CD14-positive monocyte (primary cell): Measurements from ENCODE around the gene NEUROD4. TPM values are rescaled to one million over a fixed set of nuclear protein-coding genes. Genes with fewer than 3 reads are reported as not detected.

Experiments used
- DNase-seq, 3 donors: peaks; one replicate each; pipeline ENCODE4 v3.0.0-alpha.2; 2011 to 2022
- H2AFZ ChIP-seq: 2 replicates; pipeline ENCODE4 v1.6.0; 2012; ENCODE audit warnings: mild to moderate bottlenecking, low read depth, low read length, inconsistent platforms; ENCODE audit not compliant: insufficient read depth, poor library complexity, severe bottlenecking
- H3K27ac ChIP-seq, 2 donors: 1 replicate in 1 of 2; 2 replicates in 1 of 2; pipeline ENCODE4 v1.5.1; 2012 to 2013; ENCODE audit warnings: low read length in 2 of 2, control low read depth in 1 of 2, inconsistent platforms in 1 of 2, low read depth in 1 of 2, mild to moderate bottlenecking in 1 of 2
- H3K27me3 ChIP-seq, 2 donors: one replicate each; pipeline versions ENCODE4 v1.6.0 to v1.6.1; 2011 to 2013; ENCODE audit warnings: low read length in 2 of 2; ENCODE audit not compliant: control insufficient read depth in 2 of 2, insufficient read depth in 2 of 2
- H3K36me3 ChIP-seq, 2 donors: replicated peaks in 1 of 2; 1 replicate in 1 of 2; 2 replicates in 1 of 2; pipeline versions ENCODE4 v1.5.1 to v1.6.1; 2012 to 2013; ENCODE audit warnings: low read length in 2 of 2, control low read depth in 1 of 2, inconsistent platforms in 1 of 2, mild to moderate bottlenecking in 1 of 2; ENCODE audit not compliant: insufficient read depth in 2 of 2, control insufficient read depth in 1 of 2
- H3K4me1 ChIP-seq, 2 donors: 1 replicate in 1 of 2; 2 replicates in 1 of 2; pipeline versions ENCODE4 v1.5.1 to v1.6.1; 2012 to 2013; ENCODE audit warnings: low read length in 2 of 2, control low read depth in 1 of 2, inconsistent platforms in 1 of 2, mild to moderate bottlenecking in 1 of 2, moderate library complexity in 1 of 2; ENCODE audit not compliant: insufficient read depth in 2 of 2, control insufficient read depth in 1 of 2
- H3K4me2 ChIP-seq: replicated peaks from 2 replicates; pipeline ENCODE3; 2012; ENCODE audit warnings: low read length, moderate library complexity, mild to moderate bottlenecking; ENCODE audit not compliant: poor library complexity, severe bottlenecking; ENCODE audit errors: extremely low read depth
- H3K4me3 ChIP-seq, 3 experiments: fragments of 200-600 bp in 1 of 3; sonication (generic) in 1 of 3; replicated peaks in 1 of 3; 1 replicate in 2 of 3; 2 replicates in 1 of 3; pipeline ENCODE4 v1.5.1; 2011 to 2013; ENCODE audit warnings: low read length in 3 of 3, mild to moderate bottlenecking in 3 of 3, control low read depth in 2 of 3, low read depth in 2 of 3, inconsistent platforms in 1 of 3, moderate library complexity in 1 of 3
- H3K79me2 ChIP-seq: 2 replicates; pipeline ENCODE4 v1.6.0; 2012; ENCODE audit warnings: mild to moderate bottlenecking, control low read depth, inconsistent platforms, low read length, moderate library complexity; ENCODE audit not compliant: insufficient read depth
- H3K9ac ChIP-seq: 2 replicates; pipeline ENCODE4 v1.6.0; 2017; ENCODE audit warnings: low read length, mild to moderate bottlenecking; ENCODE audit not compliant: insufficient read depth, poor library complexity, severe bottlenecking
- H3K9me3 ChIP-seq, 2 donors: replicated peaks in 1 of 2; 1 replicate in 1 of 2; 2 replicates in 1 of 2; pipeline versions ENCODE4 v1.5.1 to v1.6.1; 2012 to 2013; ENCODE audit warnings: low read length in 2 of 2, control low read depth in 1 of 2; ENCODE audit not compliant: control insufficient read depth in 1 of 2, insufficient read depth in 1 of 2
- H4K20me1 ChIP-seq: 2 replicates; pipeline ENCODE4 v1.6.0; 2012; ENCODE audit warnings: mild to moderate bottlenecking, low read length, control low read depth, moderate library complexity; ENCODE audit not compliant: insufficient read depth
- H3K27ac Mint-ChIP-seq, 7 donors: one replicate each; pipeline ENCODE4 v1.8.0; 2020; ENCODE audit warnings: mild to moderate bottlenecking in 7 of 7, mixed read lengths in 7 of 7, moderate library complexity in 6 of 7, inconsistent platforms in 2 of 7
- H3K27me3 Mint-ChIP-seq, 3 donors: one replicate each; pipeline ENCODE4 v1.8.0; 2021 to 2022; ENCODE audit warnings: low read depth in 3 of 3, mild to moderate bottlenecking in 3 of 3, mixed read lengths in 3 of 3, moderate library complexity in 3 of 3, inconsistent platforms in 1 of 3
- H3K36me3 Mint-ChIP-seq, 2 donors: one replicate each; pipeline ENCODE4 v1.8.0; 2020; ENCODE audit warnings: mixed read lengths in 2 of 2, inconsistent platforms in 1 of 2, mild to moderate bottlenecking in 1 of 2
- H3K4me1 Mint-ChIP-seq: one replicate; pipeline ENCODE4 v1.8.0; 2020; ENCODE audit warnings: mild to moderate bottlenecking, mixed read lengths
- H3K4me3 Mint-ChIP-seq, 2 donors: one replicate each; pipeline ENCODE4 v1.8.0; 2020; ENCODE audit warnings: mild to moderate bottlenecking in 2 of 2, mixed read lengths in 2 of 2, moderate library complexity in 1 of 2
- H3K9me3 Mint-ChIP-seq, 7 donors: one replicate each; pipeline ENCODE4 v1.8.0; 2020 to 2022; ENCODE audit warnings: mixed read lengths in 7 of 7, mild to moderate bottlenecking in 6 of 7, moderate library complexity in 6 of 7, inconsistent platforms in 2 of 7
- CTCF ChIP-seq: fragments of 200-600 bp; IDR thresholded peaks from one replicate; pipeline ENCODE4 v1.8.0; 2022; ENCODE audit warnings: antibody characterized with exemption, mild to moderate bottlenecking
- WGBS: methylation state at CpG from one replicate; pipeline ENCODE4 v1.1.5; 2013; ENCODE audit warnings: missing lambda C conversion rate; ENCODE audit not compliant: insufficient coverage; 5-methylcytosine and 5-hydroxymethylcytosine counted together
- intact Hi-C, 2 donors: fragments of 100-400 bp; cut with micrococcal nuclease; formaldehyde crosslinking; loops; one replicate each; pipeline versions ENCODE4 v1.15.0 to v1.15.1; 2023
- polyA plus RNA-seq, 3 donors: library from polyadenylated mRNA; depleted of rRNA in 1 of 3; unstranded in 2 of 3; stranded (reverse) in 1 of 3; fragments of 300-500 nt in 2 of 3; fragments of >200 nt in 1 of 3; fragmentation: Illumina TruSeq in 2 of 3; gene quantifications; 1 replicate in 2 of 3; 2 replicates in 1 of 3; pipeline ENCODE4 v1.2.3, GENCODE V29; 2012 to 2021

The NEUROD4 gene
- polyA plus RNA-seq, 3 donors = not detected

GRCh38 chr12:55039395-55040354 is 19.9 kb downstream of the NEUROD4 start:
- TF ChIP-seq CTCF = no peak

GRCh38 chr12:55041345-55042055 is 21.7 kb downstream of the NEUROD4 start:
- H2AFZ ChIP-seq = no peak overlapping the region
- intact Hi-C loops = no loop called here
- H3K36me3 Mint-ChIP-seq = peaks cover 0 to 2% of the 10 kb centered on the region in 2 donors
- no peak overlapping the region for H3K9ac ChIP-seq
- H3K4me3 Mint-ChIP-seq = peak overlapping the region in 1 of 2 donors; percentile 55
- H3K27ac ChIP-seq = peak overlapping the region in 1 of 2 donors; percentile 23
- no peaks in the 10 kb centered on the region for H3K36me3 ChIP-seq
- no peaks in the 10 kb centered on the region for H4K20me1 ChIP-seq
- H3K79me2 ChIP-seq = no peaks in the 10 kb centered on the region
- peaks cover 0 to 2% (median 0%) of the 10 kb centered on the region in 3 donors for H3K27me3 Mint-ChIP-seq
- H3K4me2 ChIP-seq = peak overlapping the region; percentile 28
- peak overlapping the region in 1 of 3 experiments; percentile 49 for H3K4me3 ChIP-seq
- H3K27ac Mint-ChIP-seq = peak overlapping the region; percentile 54 to 97 (median 88)
- DNase-seq = peak; percentile 30 to 68 (median 55)
- 100% methylated on average over 1 of the region's 4 CpGs for WGBS
- H3K4me1 Mint-ChIP-seq = peaks cover 72% of the 10 kb centered on the region
- no peak for TF ChIP-seq CTCF
- H3K9me3 Mint-ChIP-seq = no peaks in the 10 kb centered on the region
- H3K27me3 ChIP-seq = no peaks in the 10 kb centered on the region
- H3K9me3 ChIP-seq = no peaks in the 10 kb centered on the region
- H3K4me1 ChIP-seq = peaks cover 57 to 70% of the 10 kb centered on the region in 2 donors

More at GRCh38 chr12:55039395-55040354, 19.9 kb downstream of the NEUROD4 start:
- 90% methylated on average over 10 of the region's 10 CpGs for WGBS
- Mint-ChIP-seq H3K27me3 (no peaks in the 10 kb centered on the region), H3K36me3 (peaks cover 0 to 2% of the 10 kb centered on the region in 2 donors), H3K9me3 (no peaks in the 10 kb centered on the region), H3K27ac (peak overlapping the region in 1 of 7 donors; percentile 15), H3K4me1 (peaks cover 87% of the 10 kb centered on the region), H3K4me3 (peak overlapping the region in 1 of 2 donors; percentile 2)
- Histone ChIP-seq H3K79me2 (no peaks in the 10 kb centered on the region), H3K4me3 (no peak overlapping the region), H3K27me3 (no peaks in the 10 kb centered on the region), H3K27ac (no peak overlapping the region), H4K20me1 (no peaks in the 10 kb centered on the region), H3K9me3 (no peaks in the 10 kb centered on the region), H3K4me1 (peaks cover 66 to 85% of the 10 kb centered on the region in 2 donors), H3K4me2 (no peak overlapping the region), H3K9ac (no peak overlapping the region), H3K36me3 (no peaks in the 10 kb centered on the region), H2AFZ (no peak overlapping the region)
- DNase-seq = no peak
- intact Hi-C loops = loop anchor here in 1 of 2 donors (5.0 kb wide), 1 partner anchor 42 kb away; no protein-coding TSS in a partner anchor
